ENCODE data around the gene MYO5B. TPM values are rescaled to one million over a fixed set of nuclear protein-coding genes. Genes with fewer than 3 reads are reported as not detected.

The MYO5B gene
- total and polyA plus RNA-seq, 2 of the 4 experiments (the other 2 are of a cell fraction) = 0.24 to 0.54 TPM

- Histone ChIP-seq H3K4ac (ENCODE audit: low read depth, low read length) (no peak overlapping the region), H2BK5ac (ENCODE audit: low read depth, low read length, poor library complexity, severe bottlenecking) (no peak overlapping the region), H3K4me3 (ENCODE audit: insufficient read depth, low read depth, low read length) (no peak overlapping the region), H2BK20ac (ENCODE audit: low read depth, low read length) (no peak overlapping the region), H4K5ac (ENCODE audit: low read depth, low read length) (no peak overlapping the region), H3K27ac (ENCODE audit: insufficient read depth, low read length) (no peak overlapping the region), H3K18ac (ENCODE audit: low read depth, low read length) (no peak overlapping the region), H3K79me1 (ENCODE audit: low read depth in 1 of 2, low read length in 2 of 2) (no peaks in the 10 kb centered on the region), H2AFZ (replicated peaks; ENCODE audit: low read length, poor library complexity) (no peak overlapping the region), H3K4me1 (ENCODE audit: control insufficient read depth, insufficient read depth, low read length) (no peaks in the 10 kb centered on the region), H2BK15ac (ENCODE audit: low read depth, low read length) (no peak overlapping the region), H3K36me3 (ENCODE audit: control insufficient read depth, insufficient read depth, low read length) (no peaks in the 10 kb centered on the region), H3K56ac (ENCODE audit: extremely low read depth, insufficient read depth, low read length) (no peak overlapping the region), H2AK5ac (ENCODE audit: low read depth, low read length) (no peak overlapping the region), H4K91ac (ENCODE audit: insufficient read depth, low read depth, low read length) (no peak overlapping the region), H3K23ac (ENCODE audit: low read depth, low read length) (no peak overlapping the region), H4K20me1 (ENCODE audit: insufficient read depth, low read length) (no peaks in the 10 kb centered on the region), H3K9ac (ENCODE audit: low read depth, low read length) (no peak overlapping the region), H3K9me3 (ENCODE audit: control insufficient read depth, insufficient read depth, low read length) (no peaks in the 10 kb centered on the region; the same call in 1 of the 2 replicates), H4K8ac (ENCODE audit: low read depth in 2 of 2, low read length in 2 of 2) (no peak overlapping the region), H3K27me3 (ENCODE audit: control insufficient read depth, insufficient read depth, low read length) (peaks cover 41% of the 10 kb centered on the region), H3K4me2 (ENCODE audit: low read depth, low read length) (no peak overlapping the region), H3K9me1 (ENCODE audit: insufficient read depth, low read length) (no peaks in the 10 kb centered on the region), H3K14ac (replicated peaks; ENCODE audit: low read depth, low read length) (no peak overlapping the region), H2BK120ac (ENCODE audit: low read depth, low read length) (no peak overlapping the region), H2AK9ac (replicated peaks; ENCODE audit: low read depth, low read length, poor library complexity) (no peak overlapping the region)
- DNase-seq (no peak), ATAC-seq (ENCODE audit: low read depth) (no peak)
- CTCF ChIA-PET = interaction anchor here (0.6 kb wide), 1 partner anchor 9 kb away, joined by 3 read pairs; no protein-coding TSS in a partner anchor
- in situ Hi-C loops (cut with MboI; ENCODE audit: low sequenced_read_pairs) = loop anchor here (25.0 kb wide), 1 partner anchor 683 kb away; no protein-coding TSS in a partner anchor
- POLR2A ChIA-PET (ENCODE audit: unreplicated experiment) = no interaction called here
- no CpG with 5 or more reads among the region's 10 CpGs for WGBS, 2 experiments (ENCODE audit: extremely low coverage in 2 of 2, insufficient read length in 1 of 2)
- TF ChIP-seq MAFK (IDR thresholded peaks at IDR 0.05; ENCODE audit: low read depth, low read length) (no peak), MXI1 (IDR thresholded peaks at IDR 0.05; ENCODE audit: borderline replicate concordance, low read depth, low read length) (no peak), SMC3 (IDR thresholded peaks at IDR 0.05; ENCODE audit: low read depth, low read length) (no peak), CTCF (conservative IDR thresholded peaks at IDR 0.05; ENCODE audit: low read depth, low read length) (no peak), NFE2L2 (IDR thresholded peaks at IDR 0.05; ENCODE audit: low read depth, low read length) (no peak), RAD21 (IDR thresholded peaks at IDR 0.05; ENCODE audit: low read length) (no peak), BHLHE40 (IDR thresholded peaks at IDR 0.05; ENCODE audit: low read depth, low read length) (no peak)
- TF ChIP-seq, protein P1, sequence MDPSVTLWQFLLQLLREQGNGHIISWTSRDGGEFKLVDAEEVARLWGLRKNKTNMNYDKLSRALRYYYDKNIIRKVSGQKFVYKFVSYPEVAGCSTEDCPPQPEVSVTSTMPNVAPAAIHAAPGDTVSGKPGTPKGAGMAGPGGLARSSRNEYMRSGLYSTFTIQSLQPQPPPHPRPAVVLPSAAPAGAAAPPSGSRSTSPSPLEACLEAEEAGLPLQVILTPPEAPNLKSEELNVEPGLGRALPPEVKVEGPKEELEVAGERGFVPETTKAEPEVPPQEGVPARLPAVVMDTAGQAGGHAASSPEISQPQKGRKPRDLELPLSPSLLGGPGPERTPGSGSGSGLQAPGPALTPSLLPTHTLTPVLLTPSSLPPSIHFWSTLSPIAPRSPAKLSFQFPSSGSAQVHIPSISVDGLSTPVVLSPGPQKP (IDR thresholded peaks at IDR 0.05; ENCODE audit: borderline replicate concordance, low read depth, low read length) = no peak
- dilution Hi-C loops (cut with HindIII; ENCODE audit: low sequenced_read_pairs, unreplicated experiment) = no loop called here
- intact Hi-C loops (cut with micrococcal nuclease) = no loop called here
- no TSS peak for BruUV-seq (replicated peaks)
Observed at GRCh38 chr18:50195689-50196088, 742 bp upstream of the MYO5B start.

All from IMR-90 (cell line).